UCSD-AML1 (cell line): Measurements from ENCODE around the gene DSC1.

Experiments used
- DNase-seq: peaks from one replicate; lab custom pipeline; 2025; ENCODE audit not compliant: unreplicated experiment; lab: John Stamatoyannopoulos, UW

Gene DSC1

GRCh38 chr18:31104444-31104843 is 58.2 kb downstream of the DSC1 start:
- no peak for DNase-seq

GRCh38 chr18:31103423-31103822 is 59.2 kb downstream of the DSC1 start:
- DNase-seq: no peak

DNA sequence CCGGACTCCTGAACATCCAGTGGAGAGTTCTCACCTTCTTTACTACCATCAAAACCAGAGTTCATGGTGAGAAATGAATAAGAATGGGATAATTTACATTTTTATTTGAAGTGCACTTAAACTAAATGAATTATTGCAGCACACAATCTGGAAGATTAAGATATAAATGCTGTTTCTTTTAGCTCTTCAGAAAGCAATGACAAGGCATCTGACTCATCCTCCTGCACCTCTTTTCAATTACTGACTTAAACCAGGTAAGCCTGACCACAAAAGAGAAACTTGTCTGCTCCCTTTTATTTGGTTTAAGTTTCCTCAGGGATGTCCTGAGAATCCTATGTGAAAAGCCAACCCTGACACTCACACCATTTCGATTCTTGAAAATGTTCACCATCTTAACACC is 59.7 kb downstream of the DSC1 start:
- no peak for DNase-seq

DNA sequence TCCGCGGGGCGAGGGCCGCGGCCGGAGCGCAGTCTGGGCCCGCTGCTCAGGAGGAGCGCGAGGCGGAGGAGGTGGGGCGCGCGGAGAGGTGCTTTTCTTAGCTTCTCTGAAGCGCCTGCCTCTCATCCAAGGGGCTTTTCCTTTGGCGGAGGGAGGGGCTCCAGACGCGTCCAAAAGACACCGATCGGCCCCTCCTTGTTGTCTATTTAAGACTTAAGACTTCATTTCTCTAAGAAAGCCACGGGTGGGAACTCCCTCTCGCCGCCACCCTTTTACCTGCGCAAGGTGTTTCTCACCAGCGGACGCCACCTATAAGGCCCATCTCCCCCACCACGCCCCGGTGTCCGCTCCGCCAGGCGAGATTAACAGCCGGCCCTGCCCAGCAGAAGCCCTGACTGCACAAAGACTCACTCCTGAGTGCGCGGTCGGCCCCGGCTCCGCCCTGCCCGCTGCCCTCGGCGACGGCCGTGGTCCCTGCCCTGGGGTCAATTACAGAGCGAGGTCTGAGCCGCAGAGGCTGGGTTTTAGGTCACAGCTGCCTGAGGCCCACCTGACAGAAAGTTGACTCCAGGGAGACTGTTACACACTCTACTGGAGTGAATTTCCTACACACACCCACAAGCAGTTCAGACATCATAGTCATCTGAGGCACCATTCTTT is 60.5 kb downstream of the DSC1 start, which contains the start of gene DSC2:
TSS of gene DSC2 (minus strand) at position 397 of the 660 bp plus-strand sequence. CDS start 450 bp downstream, outside the sequence.
- DNase-seq: no peak

DNA sequence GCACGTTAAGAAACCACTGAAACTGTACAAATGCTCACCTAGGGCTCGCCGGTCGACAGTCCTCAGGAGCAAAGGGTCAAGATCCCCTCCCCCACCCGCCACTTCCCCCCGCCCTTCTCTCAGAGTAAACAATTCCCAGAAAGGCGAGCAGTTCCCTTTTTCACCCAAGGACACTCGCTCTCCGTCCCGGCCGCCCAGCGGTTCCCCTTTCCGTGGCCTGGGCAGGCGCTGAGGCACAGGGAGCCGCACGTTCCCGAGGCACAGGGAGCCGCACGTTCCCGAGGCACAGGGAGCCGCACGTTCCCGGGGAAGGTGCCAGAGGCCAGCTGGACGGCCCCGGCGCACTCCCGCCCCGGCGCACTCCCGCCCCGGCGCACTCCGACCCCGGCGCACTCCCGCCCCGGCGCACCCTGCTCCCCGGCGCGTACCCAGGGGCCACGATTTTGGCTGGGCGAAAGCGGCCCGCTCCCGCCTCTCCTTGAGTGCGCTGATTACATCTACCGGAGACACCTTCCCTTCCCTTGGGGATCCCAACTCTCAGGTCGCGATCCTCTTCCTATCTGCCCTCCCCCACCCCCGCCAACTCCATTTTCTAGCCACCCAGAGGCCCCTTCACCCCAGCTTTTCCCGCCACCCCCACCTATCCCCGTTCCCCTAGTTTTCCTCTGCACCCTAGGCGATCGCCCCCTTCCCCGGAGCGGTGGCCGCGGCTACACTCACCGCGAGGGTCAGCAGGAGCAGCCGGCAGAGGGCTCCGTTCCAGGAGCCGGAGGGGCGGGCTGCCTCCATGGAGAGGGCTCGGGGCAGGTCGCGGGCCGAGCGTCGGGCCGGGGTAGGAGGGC is 61.3 kb downstream of the DSC1 start:
- peak; percentile 69 for DNase-seq

DNA sequence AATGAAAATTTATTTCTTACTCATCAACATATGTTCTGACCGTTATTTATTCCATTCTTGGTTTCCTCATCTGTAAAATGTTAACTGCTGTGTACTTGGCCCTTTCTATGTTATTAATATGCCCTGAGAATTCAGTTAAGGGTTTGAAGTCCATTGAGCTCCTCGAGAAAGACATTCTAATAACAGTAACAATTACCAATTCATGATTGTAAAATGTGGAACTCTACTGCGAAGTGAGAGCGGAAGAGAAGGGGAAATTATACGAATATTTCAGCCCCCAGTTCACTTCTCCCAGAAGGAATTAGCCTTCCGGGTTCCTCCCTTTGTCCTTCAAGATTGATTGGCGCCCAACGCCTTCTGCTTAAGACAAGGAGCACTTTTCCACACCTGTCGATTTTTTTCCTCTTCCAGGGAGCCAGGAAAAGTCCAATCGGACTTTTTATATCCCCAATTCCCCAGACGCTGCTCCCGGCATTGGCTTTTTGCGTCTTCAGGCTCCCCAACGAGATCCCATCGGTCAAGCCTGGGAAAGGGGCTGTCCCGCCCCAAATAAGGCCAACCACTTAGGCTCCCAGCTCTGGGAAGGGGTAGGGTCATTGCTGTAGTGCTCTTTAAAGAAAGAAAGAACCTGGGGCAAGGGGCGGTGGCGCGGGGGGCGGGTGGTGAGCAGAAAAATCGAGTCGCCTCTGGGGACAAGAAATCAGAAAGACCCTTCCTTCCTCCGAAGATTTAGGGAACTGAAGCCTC is 62.0 kb downstream of the DSC1 start:
- DNase-seq: no peak

- DNase-seq: no peak
These were observed 63.0 kb downstream of the DSC1 start for GRCh38 chr18:31099450-31100230.

DNA sequence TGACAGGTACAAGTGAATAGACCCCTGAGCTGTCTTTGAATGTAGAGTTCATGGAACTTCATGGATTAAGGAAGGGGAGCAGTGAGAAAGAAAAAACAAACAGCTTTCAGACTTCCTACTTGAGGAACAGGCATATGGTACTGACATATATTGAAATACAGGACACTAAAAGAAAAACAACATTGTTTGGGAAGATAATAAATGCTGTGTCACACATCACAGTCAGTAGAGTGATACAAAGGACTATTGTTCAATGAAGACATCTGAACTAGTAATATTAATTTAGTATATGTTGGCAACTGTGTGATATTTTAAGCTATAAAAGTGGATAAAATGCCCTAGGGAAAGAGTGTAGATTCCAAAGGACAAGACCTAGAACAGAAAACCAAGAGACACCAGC is 63.8 kb downstream of the DSC1 start:
- DNase-seq: no peak

DNA sequence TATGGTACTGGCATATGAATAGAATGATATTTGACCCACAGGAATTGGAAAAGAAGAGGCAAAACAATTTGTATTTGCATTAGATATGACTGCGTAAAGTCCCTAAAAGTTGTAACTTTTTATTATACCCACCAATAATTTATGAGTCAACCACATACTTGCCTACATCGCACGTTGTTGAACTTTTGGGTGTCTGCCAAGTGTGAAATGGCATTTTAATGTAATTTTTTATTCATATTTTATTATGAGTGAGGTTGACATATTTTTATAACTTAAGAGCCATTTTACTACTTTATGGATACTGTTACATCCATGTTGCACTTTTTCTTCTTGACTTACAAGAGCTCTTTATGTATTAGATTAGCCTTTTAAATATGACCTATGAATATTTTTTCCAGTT is 65.0 kb downstream of the DSC1 start:
- DNase-seq: no peak

DNA sequence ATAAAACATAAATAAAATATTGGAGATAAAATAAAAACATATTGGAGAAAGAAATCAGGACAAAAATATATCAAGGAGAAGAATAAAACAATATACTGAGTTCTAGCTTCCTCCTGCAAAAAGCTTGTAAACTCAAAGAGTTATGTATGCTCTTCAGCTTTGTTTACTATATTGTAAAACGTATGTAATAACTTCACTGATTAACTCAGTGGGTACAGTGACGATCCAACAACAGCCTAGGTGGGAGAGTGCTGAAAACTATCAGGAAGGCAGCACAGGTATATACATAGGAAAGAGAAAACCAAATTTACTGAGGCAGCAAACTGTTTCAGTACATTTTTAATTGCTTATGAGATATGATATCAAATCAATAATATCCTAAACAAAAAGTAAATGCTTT is 68.8 kb downstream of the DSC1 start:
- no peak for DNase-seq

GRCh38 chr18:31093294-31093693 is 69.4 kb downstream of the DSC1 start:
- DNase-seq: no peak

GRCh38 chr18:31091350-31091749 is 71.3 kb downstream of the DSC1 start:
- no peak for DNase-seq

DNA sequence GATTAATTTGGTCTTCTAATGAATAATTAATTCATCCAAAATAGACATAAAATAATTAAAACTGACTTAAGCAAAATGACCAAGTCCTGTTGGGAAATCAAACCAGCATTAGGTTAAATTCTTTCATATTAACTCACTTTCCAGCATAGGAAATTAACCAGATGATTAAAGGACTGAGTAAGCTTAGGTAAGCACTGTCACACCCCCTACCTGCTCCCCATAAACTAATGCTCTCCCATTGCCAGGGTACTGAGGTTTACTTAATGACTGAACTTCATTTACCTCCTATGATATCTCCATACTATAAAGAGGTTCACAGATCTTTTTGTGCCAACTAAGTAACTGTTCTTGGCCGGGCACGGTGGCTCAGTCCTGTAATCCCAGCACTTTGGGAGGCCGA is 74.1 kb downstream of the DSC1 start:
- DNase-seq: no peak

- no peak for DNase-seq
These were observed 82.7 kb downstream of the DSC1 start for GRCh38 chr18:31079973-31080372.
